ENCODE data around the gene GABARAP.

DNA sequence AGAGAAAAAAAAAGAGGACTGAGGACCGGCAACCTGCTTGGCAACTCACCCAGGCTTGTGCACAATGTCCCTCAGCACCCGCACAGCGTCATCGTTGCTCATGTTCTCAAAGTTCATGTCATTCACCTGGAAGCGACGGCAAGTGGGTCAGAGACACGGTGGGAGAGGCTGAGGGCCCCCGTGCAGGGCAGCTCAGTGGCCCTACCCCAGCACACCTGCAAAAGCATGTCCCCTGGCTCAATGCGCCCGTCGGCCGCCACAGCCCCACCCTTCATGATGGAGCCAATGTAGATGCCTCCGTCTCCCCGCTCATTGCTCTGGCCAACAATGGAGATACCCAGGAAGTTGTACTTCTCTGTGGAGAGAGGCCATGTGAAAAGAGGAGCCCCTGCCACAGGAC is 13.3 kb downstream of the GABARAP start:
- TF ChIP-seq POLR2A (IDR thresholded peaks at IDR 0.05) (no peak), POLR2AphosphoS5 (IDR thresholded peaks at IDR 0.05) (no peak), EP300 (IDR thresholded peaks at IDR 0.05) (no peak)
- TF ChIP-seq, protein P1, sequence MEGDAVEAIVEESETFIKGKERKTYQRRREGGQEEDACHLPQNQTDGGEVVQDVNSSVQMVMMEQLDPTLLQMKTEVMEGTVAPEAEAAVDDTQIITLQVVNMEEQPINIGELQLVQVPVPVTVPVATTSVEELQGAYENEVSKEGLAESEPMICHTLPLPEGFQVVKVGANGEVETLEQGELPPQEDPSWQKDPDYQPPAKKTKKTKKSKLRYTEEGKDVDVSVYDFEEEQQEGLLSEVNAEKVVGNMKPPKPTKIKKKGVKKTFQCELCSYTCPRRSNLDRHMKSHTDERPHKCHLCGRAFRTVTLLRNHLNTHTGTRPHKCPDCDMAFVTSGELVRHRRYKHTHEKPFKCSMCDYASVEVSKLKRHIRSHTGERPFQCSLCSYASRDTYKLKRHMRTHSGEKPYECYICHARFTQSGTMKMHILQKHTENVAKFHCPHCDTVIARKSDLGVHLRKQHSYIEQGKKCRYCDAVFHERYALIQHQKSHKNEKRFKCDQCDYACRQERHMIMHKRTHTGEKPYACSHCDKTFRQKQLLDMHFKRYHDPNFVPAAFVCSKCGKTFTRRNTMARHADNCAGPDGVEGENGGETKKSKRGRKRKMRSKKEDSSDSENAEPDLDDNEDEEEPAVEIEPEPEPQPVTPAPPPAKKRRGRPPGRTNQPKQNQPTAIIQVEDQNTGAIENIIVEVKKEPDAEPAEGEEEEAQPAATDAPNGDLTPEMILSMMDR (IDR thresholded peaks at IDR 0.05): no peak
